ENCODE measurements around the gene ADI1.

ADI1 gene

DNA sequence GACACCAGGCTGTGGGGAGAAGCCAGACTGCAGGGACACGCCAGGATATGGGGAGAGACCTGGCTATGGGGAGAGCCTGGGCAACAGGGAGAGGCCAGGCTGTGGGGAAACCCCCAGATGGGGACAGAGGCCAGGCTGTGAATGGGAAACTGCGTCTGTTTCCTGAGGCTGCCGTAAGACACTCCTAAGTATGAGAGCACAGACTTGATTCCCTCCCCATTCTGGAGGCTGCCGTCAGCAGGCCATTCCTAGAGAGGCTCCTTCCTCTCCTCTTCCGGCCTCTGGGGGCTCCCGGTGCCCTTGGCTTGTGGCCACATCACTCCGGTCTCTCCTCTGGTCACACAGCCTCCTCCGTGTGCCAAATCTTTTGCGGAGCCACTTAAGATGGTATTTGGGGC, 32.3 kb downstream of the ADI1 start:
- Histone ChIP-seq H3K9me3 (replicated peaks in 1 of 11) (peaks cover 0 to 12% (median 0%) of the 10 kb centered on the region in 11 experiments; a peak in 6 of 22 replicates), H3K4me3 (no peak overlapping the region), H3K4me2 (peak overlapping the region in 10 of 11 experiments; percentile 14 to 87 (median 69); a peak in 18 of 22 replicates), H3K9ac (no peak overlapping the region), H4K20me1 (peaks cover 0 to 56% (median 2%) of the 10 kb centered on the region in 11 experiments; a peak in 8 of 22 replicates), H3K36me3 (peaks cover 0 to 9% (median 5%) of the 10 kb centered on the region in 11 experiments; a peak in 6 of 22 replicates), H3K27me3 (no peaks in the 10 kb centered on the region), H3K27ac (no peak overlapping the region), H3K4me1 (peaks cover 18 to 64% (median 59%) of the 10 kb centered on the region in 10 experiments)
- TF ChIP-seq Cebpa-rat (IDR thresholded peaks at IDR 0.05): no peak

DNA sequence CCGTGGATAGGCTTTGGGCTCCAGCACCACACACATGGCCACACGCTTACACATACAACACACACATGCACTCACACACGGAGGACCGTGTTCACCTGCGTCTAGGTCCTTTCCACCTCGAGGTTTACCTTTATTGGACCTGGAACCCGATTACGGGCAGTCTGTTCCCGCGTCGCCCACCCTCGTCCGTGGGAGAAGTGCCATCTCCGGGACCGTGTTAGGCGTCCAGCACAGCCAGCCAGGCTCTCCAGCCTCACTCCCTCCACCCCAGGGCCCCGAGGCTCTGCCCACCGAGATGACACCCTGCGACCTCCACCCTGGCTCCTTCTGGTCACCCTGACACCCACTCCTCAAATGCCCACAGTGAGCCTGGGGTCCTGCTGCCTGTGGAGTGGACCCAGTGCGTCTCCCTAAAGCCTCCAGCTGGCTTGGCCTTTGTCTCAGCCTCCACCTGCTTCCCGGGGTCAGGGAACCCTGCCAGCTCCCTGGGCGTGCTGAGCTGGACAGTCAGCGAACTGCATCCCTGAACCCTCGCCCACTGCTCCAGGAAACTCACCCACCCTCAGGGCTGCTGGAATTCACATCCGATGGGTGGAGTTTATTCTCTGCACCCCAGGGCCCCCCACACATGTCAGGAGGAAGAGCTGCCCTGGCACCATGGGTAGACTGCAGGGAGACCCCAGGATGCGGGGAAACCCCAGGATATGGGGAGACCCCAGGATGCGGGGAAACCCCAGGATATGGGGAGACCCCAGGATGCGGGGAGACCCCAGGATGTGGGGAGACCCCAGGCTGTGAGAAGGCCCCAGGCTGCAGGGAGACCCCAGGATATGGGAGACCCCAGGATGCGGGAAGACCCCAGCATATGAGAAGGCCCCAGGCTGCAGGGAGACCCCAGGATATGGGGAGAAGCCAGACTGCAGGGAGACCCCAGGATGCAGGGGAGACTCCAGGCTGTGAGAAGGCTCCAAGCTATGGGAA, 33.0 kb downstream of the ADI1 start:
- H3K4me3 ChIP-seq: no peak overlapping the region
- peak overlapping the region in 4 of 11 experiments; percentile 14 to 87 (median 82); a peak in 4 of 22 replicates for H3K4me2 ChIP-seq
- H3K27ac ChIP-seq: no peak overlapping the region
- H3K4me1 ChIP-seq: peaks cover 14 to 64% (median 60%) of the 10 kb centered on the region in 10 experiments
- H3K9me3 ChIP-seq (replicated peaks in 1 of 11): peaks cover 0 to 12% (median 0%) of the 10 kb centered on the region in 11 experiments; a peak in 6 of 22 replicates
- no peak overlapping the region for H3K9ac ChIP-seq
- peaks cover 0 to 9% (median 5%) of the 10 kb centered on the region in 11 experiments; a peak in 6 of 22 replicates for H3K36me3 ChIP-seq
- peaks cover 0 to 53% (median under 1%) of the 10 kb centered on the region in 11 experiments; a peak in 8 of 22 replicates for H4K20me1 ChIP-seq
- no peak for TF ChIP-seq Cebpa-rat (IDR thresholded peaks at IDR 0.05)
- no peaks in the 10 kb centered on the region for H3K27me3 ChIP-seq

DNA sequence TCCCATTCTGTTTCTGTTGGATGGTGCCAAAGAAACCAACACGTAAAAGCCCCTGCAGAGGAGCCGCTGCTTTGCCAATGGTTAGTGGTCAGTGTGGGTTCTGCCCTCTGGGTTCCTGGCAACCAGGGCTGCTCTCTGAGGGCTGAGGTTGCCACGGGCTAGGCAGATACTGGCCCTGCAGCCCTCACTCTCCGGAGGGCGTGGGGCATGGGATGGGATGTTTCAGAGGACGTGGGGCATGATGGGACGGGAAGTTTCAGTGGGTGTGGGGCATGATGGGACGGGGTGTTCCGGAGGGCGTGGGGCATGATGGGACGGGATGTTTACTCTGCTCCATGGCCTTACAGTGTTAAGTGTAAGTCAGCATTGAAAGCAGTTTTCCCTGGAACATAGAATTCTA, 34.2 kb downstream of the ADI1 start:
- H3K9me3 ChIP-seq (replicated peaks in 1 of 11): peaks cover 0 to 12% (median 0%) of the 10 kb centered on the region in 11 experiments; a peak in 6 of 22 replicates
- no peak overlapping the region for H3K27ac ChIP-seq
- H3K4me3 ChIP-seq: no peak overlapping the region
- no peak overlapping the region for H3K4me2 ChIP-seq
- peaks cover 0 to 9% (median 5%) of the 10 kb centered on the region in 11 experiments; a peak in 6 of 22 replicates for H3K36me3 ChIP-seq
- H3K27me3 ChIP-seq: no peaks in the 10 kb centered on the region
- peaks cover 2 to 64% (median 60%) of the 10 kb centered on the region in 10 experiments; a peak in 19 of 20 replicates for H3K4me1 ChIP-seq
- no peak for TF ChIP-seq Cebpa-rat (IDR thresholded peaks at IDR 0.05)
- H3K9ac ChIP-seq: no peak overlapping the region
- H4K20me1 ChIP-seq: peaks cover 0 to 47% (median 0%) of the 10 kb centered on the region in 11 experiments; a peak in 8 of 22 replicates

DNA sequence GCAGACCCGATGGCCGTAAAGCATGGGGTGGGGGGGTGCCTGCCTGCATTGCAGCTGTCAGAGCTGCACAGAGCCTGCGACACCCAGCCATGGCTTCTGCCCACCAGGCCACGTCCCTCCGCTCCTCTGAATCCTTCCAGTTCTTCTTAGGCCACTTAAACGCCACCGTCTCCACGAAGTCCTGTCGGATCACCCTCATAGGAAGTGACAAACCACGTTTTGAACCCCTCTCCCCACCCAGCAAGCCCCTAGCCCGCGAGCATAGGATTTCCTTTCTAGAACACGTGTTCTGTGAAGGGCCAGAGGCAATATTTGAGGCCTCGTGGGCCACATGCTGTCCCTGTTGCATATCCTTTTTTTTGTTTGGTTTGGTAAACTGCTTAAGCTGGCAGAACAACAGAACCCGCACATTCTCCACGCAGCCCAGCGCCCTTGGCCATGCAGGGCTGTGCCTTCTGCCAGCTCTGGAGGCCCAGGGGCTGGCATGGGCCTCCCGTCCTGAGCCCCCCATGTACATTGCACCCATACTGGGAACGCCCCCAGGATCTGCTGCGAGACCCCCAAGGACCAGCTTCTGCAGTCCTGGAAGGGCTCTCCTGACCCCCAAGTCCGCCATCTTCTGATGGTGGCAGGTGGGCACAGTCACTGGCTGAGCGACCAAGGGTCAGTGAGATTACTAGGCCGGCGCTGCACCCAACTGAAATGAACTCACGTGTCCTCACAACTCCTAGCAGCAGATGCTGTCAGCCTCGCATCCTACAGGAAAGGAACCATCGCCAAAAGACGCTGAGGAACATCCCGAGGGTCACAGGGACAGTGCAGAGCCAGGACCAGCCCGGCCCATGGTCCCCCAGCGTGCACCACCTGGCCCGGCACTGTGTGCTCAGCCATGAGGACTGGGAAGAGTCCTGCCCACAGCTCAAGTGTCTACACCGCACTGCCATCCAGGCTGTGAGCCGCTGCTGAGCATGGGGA, 35.1 kb downstream of the ADI1 start:
- peaks cover 0 to 38% (median 0%) of the 10 kb centered on the region in 11 experiments; a peak in 8 of 22 replicates for H4K20me1 ChIP-seq
- peaks cover 0 to 12% (median 4%) of the 10 kb centered on the region in 11 experiments; a peak in 7 of 22 replicates for H3K9me3 ChIP-seq (replicated peaks in 1 of 11)
- H3K27me3 ChIP-seq: no peaks in the 10 kb centered on the region
- no peak overlapping the region for H3K4me3 ChIP-seq
- no peak overlapping the region for H3K4me2 ChIP-seq
- peaks cover 5 to 15% (median 10%) of the 10 kb centered on the region in 11 experiments for H3K36me3 ChIP-seq
- H3K27ac ChIP-seq: no peak overlapping the region
- H3K9ac ChIP-seq: no peak overlapping the region
- peaks cover 6 to 64% (median 60%) of the 10 kb centered on the region in 10 experiments for H3K4me1 ChIP-seq
- no peak for TF ChIP-seq Cebpa-rat (IDR thresholded peaks at IDR 0.05)

DNA sequence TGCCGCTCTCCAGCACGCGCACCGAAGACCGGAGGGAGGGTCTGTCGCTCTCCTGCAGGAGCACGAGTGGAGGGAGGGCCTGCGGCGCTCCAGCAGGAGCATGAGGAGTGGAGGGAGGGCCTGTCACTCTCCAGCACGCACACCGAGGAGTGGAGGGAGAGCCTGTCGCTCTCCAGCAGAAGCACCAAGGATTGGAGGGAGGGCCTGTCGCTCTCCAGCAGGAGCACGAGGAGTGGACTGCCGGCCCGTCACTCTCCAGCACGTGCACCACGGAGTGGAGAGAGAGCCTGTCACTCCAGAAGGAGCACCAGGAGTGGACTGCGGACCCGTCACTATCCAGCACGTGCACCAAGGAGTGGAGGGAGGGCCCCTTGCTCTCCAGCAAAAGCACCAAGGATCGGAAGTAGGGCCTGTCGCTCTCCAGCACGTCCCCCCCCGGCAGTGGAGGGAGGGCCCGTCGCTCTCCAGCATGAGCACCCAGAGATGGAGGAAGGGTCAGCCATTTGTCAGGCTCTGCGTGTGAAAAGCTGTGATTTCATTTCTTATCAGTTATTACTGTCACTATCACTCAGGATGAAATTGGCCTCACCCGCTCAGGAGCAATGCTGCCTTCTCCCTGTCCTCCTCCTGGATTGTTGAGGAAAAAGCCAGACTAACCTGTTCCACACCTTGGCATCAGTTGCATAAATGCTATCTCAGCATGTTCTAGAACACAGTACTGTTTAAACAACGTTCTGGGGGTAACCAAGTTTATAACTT, 35.9 kb downstream of the ADI1 start:
- H3K4me3 ChIP-seq: no peak overlapping the region

DNA sequence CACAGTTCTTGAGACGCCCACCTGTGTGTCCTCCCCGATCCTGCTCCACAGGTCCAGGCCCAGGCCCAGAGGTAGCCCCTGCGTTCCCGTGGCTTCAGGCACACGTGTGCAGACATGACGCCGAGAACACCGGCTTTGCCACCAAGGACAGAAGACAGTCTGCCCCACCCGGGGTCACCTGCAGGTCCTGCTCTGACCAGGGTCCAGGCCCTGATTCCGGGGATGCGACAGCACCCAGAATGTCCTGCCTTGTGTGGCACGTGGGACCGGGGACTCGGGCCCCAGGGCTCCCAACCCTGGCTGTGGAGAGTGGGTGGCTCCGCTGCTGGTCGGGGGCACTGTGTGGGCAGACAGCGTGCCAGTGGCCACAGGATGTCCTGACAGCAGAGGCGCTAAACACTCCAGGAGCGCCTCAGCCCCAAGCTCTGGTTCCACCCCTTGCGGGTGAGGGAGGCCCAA, 36.9 kb downstream of the ADI1 start:
- Histone ChIP-seq H3K4me1 (peaks cover 6 to 47% (median 42%) of the 10 kb centered on the region in 10 experiments), H3K27ac (peak overlapping the region in 1 of 11 experiments; percentile 6; a peak in 1 of 22 replicates), H4K20me1 (peaks cover 0 to 29% (median 0%) of the 10 kb centered on the region in 11 experiments; a peak in 7 of 22 replicates), H3K9ac (0 out of 22 replicates have a peak overlapping the region, but pooled peaks of 1 of the 11 experiments have one; percentile 28), H3K9me3 (replicated peaks in 1 of 11) (peaks cover 0 to 12% (median 4%) of the 10 kb centered on the region in 11 experiments; a peak in 7 of 22 replicates), H3K36me3 (peaks cover 14 to 32% (median 25%) of the 10 kb centered on the region in 11 experiments), H3K4me3 (no peak overlapping the region), H3K4me2 (peak overlapping the region in 8 of 11 experiments; percentile 38 to 85 (median 71); a peak in 15 of 22 replicates), H3K27me3 (no peaks in the 10 kb centered on the region)
- no peak for TF ChIP-seq Cebpa-rat (IDR thresholded peaks at IDR 0.05)

More for the DNA sequence above, 35.9 kb downstream of the ADI1 start:
- Histone ChIP-seq H3K4me2 (no peak overlapping the region), H3K4me1 (peaks cover 6 to 57% (median 52%) of the 10 kb centered on the region in 10 experiments), H3K9ac (no peak overlapping the region), H3K27me3 (no peaks in the 10 kb centered on the region), H3K9me3 (replicated peaks in 1 of 11) (peaks cover 0 to 12% (median 4%) of the 10 kb centered on the region in 11 experiments; a peak in 7 of 22 replicates), H3K36me3 (peaks cover 14 to 24% (median 18%) of the 10 kb centered on the region in 11 experiments), H3K27ac (no peak overlapping the region), H4K20me1 (peaks cover 0 to 38% (median 0%) of the 10 kb centered on the region in 11 experiments; a peak in 8 of 22 replicates)
- no peak for TF ChIP-seq Cebpa-rat (IDR thresholded peaks at IDR 0.05)

DNA sequence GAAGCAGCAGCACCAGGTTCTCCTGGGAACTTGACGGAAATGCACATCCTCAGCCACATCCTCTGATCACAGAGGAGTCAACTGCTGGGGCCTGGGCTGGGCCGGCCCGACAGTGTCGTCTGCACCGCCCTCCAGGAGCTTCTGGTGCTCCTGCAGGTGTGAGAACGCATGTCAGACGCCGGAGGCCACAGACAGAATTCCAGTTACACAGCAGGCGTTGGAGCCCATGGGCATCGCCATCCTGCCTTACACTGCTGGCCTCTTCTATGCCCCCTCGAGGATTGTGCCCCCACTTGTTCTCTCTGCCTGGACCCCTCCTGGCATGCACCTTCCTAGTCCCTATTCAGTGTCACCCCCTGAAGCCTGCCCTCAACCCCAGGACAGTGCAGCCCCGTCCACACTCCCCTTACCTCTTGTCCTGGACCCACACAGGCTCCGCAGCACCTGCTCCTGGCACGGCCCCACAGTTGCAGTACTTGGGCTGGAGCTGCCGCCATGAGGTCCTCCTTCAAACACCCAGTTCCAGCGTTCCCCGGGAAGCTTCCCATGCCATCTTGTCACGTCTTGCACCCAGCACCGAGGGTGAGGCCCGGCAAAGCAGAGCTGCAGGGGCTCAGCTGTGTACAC, 37.5 kb downstream of the ADI1 start:
- H3K27me3 ChIP-seq: no peaks in the 10 kb centered on the region
- H4K20me1 ChIP-seq: peaks cover 0 to 28% (median 0%) of the 10 kb centered on the region in 11 experiments; a peak in 6 of 22 replicates
- H3K9ac ChIP-seq: peak overlapping the region in 1 of 11 experiments; percentile 19; a peak in 1 of 22 replicates
- peaks cover 6 to 44% (median 38%) of the 10 kb centered on the region in 10 experiments for H3K4me1 ChIP-seq
- peaks cover 0 to 8% (median under 1%) of the 10 kb centered on the region in 11 experiments; a peak in 7 of 22 replicates for H3K9me3 ChIP-seq (replicated peaks in 1 of 11)
- no peak for TF ChIP-seq Cebpa-rat (IDR thresholded peaks at IDR 0.05)
- peaks cover 14 to 35% (median 25%) of the 10 kb centered on the region in 11 experiments for H3K36me3 ChIP-seq
- H3K4me3 ChIP-seq: peak overlapping the region in 1 of 10 experiments; percentile 17; a peak in 1 of 20 replicates
- H3K27ac ChIP-seq: peak overlapping the region in 1 of 11 experiments; percentile 6; a peak in 2 of 22 replicates
- peak overlapping the region in 10 of 11 experiments; percentile 9 to 85 (median 68); a peak in 18 of 22 replicates for H3K4me2 ChIP-seq

Measured in BLaER1 treated with 17β-estradiol and CSF1 and Interleukin-3, amounts not matched to agents 10 nM and 100 nM (cell line).